MM.1S (cell line): ENCODE data around the gene CBFA2T3.

Experiments used
- DNase-seq: peaks from one replicate; pipeline ENCODE4 v3.0.0-alpha.2; 2015
- H2AFZ ChIP-seq: fragments of 300-600 bp; sonication (generic); 2 replicates; pipeline ENCODE4 v1.6.0; 2016; ENCODE audit warnings: antibody characterized with exemption, low read length
- H3F3A ChIP-seq: fragments of 300-600 bp; sonication (generic); 2 replicates; pipeline ENCODE4 v1.6.1; 2016; ENCODE audit warnings: mild to moderate bottlenecking, antibody characterized with exemption, low read length, moderate library complexity, mixed read lengths; ENCODE audit not compliant: insufficient read depth
- H3K27ac ChIP-seq: fragments of 300-600 bp; sonication (generic); 2 replicates; pipeline ENCODE4 v1.5.1; 2016; ENCODE audit warnings: mild to moderate bottlenecking, low read length
- H3K27me3 ChIP-seq: fragments of 300-600 bp; sonication (generic); replicated peaks from 2 replicates; pipeline ENCODE4 v1.6.0; 2016; ENCODE audit warnings: low read length; ENCODE audit not compliant: insufficient read depth
- H3K36me3 ChIP-seq: fragments of 300-600 bp; sonication (generic); replicated peaks from 2 replicates; pipeline ENCODE4 v1.6.1; 2016; ENCODE audit warnings: mild to moderate bottlenecking, low read length, mixed read lengths; ENCODE audit not compliant: insufficient read depth
- H3K4me1 ChIP-seq: fragments of 300-600 bp; sonication (generic); 2 replicates; pipeline ENCODE4 v1.6.1; 2016; ENCODE audit warnings: low read length, mixed read lengths
- H3K4me2 ChIP-seq: fragments of 300-600 bp; sonication (generic); 2 replicates; pipeline ENCODE4 v1.6.0; 2016; ENCODE audit warnings: low read depth, low read length
- H3K4me3 ChIP-seq: fragments of 300-600 bp; sonication (generic); 2 replicates; pipeline ENCODE4 v1.5.1; 2016; ENCODE audit warnings: low read length, mixed read lengths
- H3K79me2 ChIP-seq: fragments of 300-600 bp; sonication (generic); 2 replicates; pipeline ENCODE4 v1.6.1; 2016; ENCODE audit warnings: mixed run types, low read length, mixed read lengths
- H3K9ac ChIP-seq: fragments of 300-600 bp; sonication (generic); 2 replicates; pipeline ENCODE4 v1.6.1; 2016; ENCODE audit warnings: low read length, mixed read lengths
- H3K9me2 ChIP-seq: fragments of 300-600 bp; sonication (generic); replicated peaks from 2 replicates; pipeline ENCODE4 v1.6.1; 2016; ENCODE audit warnings: mild to moderate bottlenecking, low read length, mixed read lengths; ENCODE audit not compliant: insufficient read depth
- H3K9me3 ChIP-seq: fragments of 300-600 bp; sonication (generic); replicated peaks from 2 replicates; pipeline ENCODE4 v1.6.1; 2016; ENCODE audit warnings: mild to moderate bottlenecking, low read length, mixed read lengths; ENCODE audit not compliant: insufficient read depth
- H4K20me1 ChIP-seq: fragments of 300-600 bp; sonication (generic); 2 replicates; pipeline ENCODE4 v1.6.1; 2016; ENCODE audit warnings: mild to moderate bottlenecking, low read length, moderate library complexity, mixed read lengths; ENCODE audit not compliant: insufficient read depth
- CTCF ChIP-seq: fragments of 300-600 bp; sonication (generic); IDR thresholded peaks from 2 replicates; pipeline ENCODE4 v1.5.1; 2016; ENCODE audit warnings: antibody characterized with exemption, low read length, mixed read lengths
- EZH2 ChIP-seq: fragments of 300-600 bp; sonication (generic); optimal IDR thresholded peaks from 2 replicates; pipeline ENCODE3; 2017; ENCODE audit warnings: low read depth, mild to moderate bottlenecking, antibody characterized with exemption, low read length, mixed read lengths
- EZH2phosphoT487 ChIP-seq: fragments of 300-600 bp; sonication (generic); IDR thresholded peaks from 2 replicates; pipeline ENCODE4 v1.6.1; 2018; ENCODE audit warnings: antibody characterized with exemption, low read length

Gene CBFA2T3

GRCh38 chr16:88848557-88848956 lies 128.4 kb downstream of the CBFA2T3 start:
- no peak overlapping the region for H3K27ac ChIP-seq
- no peak overlapping the region for H3K9ac ChIP-seq
- H3K4me2 ChIP-seq: no peak overlapping the region
- no peaks in the 10 kb centered on the region for H3K4me1 ChIP-seq
- TF ChIP-seq EZH2phosphoT487: no peak
- no peak for TF ChIP-seq EZH2
- TF ChIP-seq CTCF: no peak
- H3K79me2 ChIP-seq: no peaks in the 10 kb centered on the region
- DNase-seq: no peak
- H3K36me3 ChIP-seq: no peaks in the 10 kb centered on the region
- no peak overlapping the region for H3K4me3 ChIP-seq
- H4K20me1 ChIP-seq: no peaks in the 10 kb centered on the region
- H3K27me3 ChIP-seq: no peaks in the 10 kb centered on the region
- no peak overlapping the region for H2AFZ ChIP-seq
- no peaks in the 10 kb centered on the region for H3K9me2 ChIP-seq
- H3F3A ChIP-seq: no peaks in the 10 kb centered on the region
- H3K9me3 ChIP-seq: no peaks in the 10 kb centered on the region

- TF ChIP-seq EZH2 (no peak), CTCF (no peak), EZH2phosphoT487 (no peak)
- H3K9me2 ChIP-seq: no peaks in the 10 kb centered on the region
- no peaks in the 10 kb centered on the region for H3K4me1 ChIP-seq
- H3F3A ChIP-seq: no peaks in the 10 kb centered on the region
- H4K20me1 ChIP-seq: no peaks in the 10 kb centered on the region
- no peak overlapping the region for H2AFZ ChIP-seq
- H3K9ac ChIP-seq: no peak overlapping the region
- H3K79me2 ChIP-seq: no peaks in the 10 kb centered on the region
- H3K36me3 ChIP-seq: no peaks in the 10 kb centered on the region
- no peaks in the 10 kb centered on the region for H3K9me3 ChIP-seq
- no peaks in the 10 kb centered on the region for H3K27me3 ChIP-seq
- DNase-seq: no peak
- no peak overlapping the region for H3K4me3 ChIP-seq
- H3K4me2 ChIP-seq: no peak overlapping the region
- no peak overlapping the region for H3K27ac ChIP-seq
These were observed 129.4 kb downstream of the CBFA2T3 start for GRCh38 chr16:88847654-88848053.

DNA sequence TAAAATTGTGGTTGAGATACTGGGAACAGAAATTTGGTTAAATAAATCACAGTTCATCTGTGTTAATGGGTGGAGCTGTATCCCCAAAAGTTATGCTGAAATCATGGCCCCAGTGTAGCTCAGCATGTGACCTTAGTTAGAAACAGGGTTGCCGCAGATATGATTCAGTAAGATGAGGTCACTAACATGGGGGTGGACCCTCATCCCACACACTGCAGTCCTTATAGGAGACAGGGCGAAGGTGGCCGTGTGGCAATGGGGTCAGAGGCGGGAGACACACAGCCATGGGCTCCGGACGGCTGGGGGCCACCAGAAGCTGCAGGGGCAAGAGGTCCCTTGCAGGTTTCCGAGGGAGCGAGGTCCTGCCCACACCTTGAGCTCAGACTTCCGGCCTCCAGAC lies 130.9 kb downstream of the CBFA2T3 start:
- Histone ChIP-seq H3K27me3 (no peaks in the 10 kb centered on the region), H3K27ac (no peak overlapping the region), H3K36me3 (no peaks in the 10 kb centered on the region), H3K4me3 (no peak overlapping the region), H4K20me1 (no peaks in the 10 kb centered on the region), H3K4me1 (no peaks in the 10 kb centered on the region), H3K9me3 (no peaks in the 10 kb centered on the region), H3K9ac (no peak overlapping the region), H3K4me2 (no peak overlapping the region), H3F3A (no peaks in the 10 kb centered on the region), H3K9me2 (no peaks in the 10 kb centered on the region), H3K79me2 (no peaks in the 10 kb centered on the region), H2AFZ (no peak overlapping the region)
- DNase-seq: no peak
- TF ChIP-seq EZH2phosphoT487 (no peak), EZH2 (no peak), CTCF (no peak)
